GM21619 (cell line): ENCODE measurements around the gene TRPC4AP.

Source experiments
- ATAC-seq: cut with Tn5 transposase; IDR thresholded peaks from one replicate; pipeline ENCODE4 v1.9.1; 2021; ENCODE audit not compliant: unreplicated experiment

The TRPC4AP gene

GRCh38 chr20:35004051-35004725 lies 88.4 kb downstream of the TRPC4AP start:
- ATAC-seq = no peak

- ATAC-seq = no peak
These were observed 89.2 kb downstream of the TRPC4AP start for GRCh38 chr20:35003211-35004031.

- ATAC-seq = no peak
These were observed 90.0 kb downstream of the TRPC4AP start for GRCh38 chr20:35002426-35003210.

GRCh38 chr20:35001596-35002362 lies 90.8 kb downstream of the TRPC4AP start:
- ATAC-seq = no peak

GRCh38 chr20:35000922-35001595 lies 91.5 kb downstream of the TRPC4AP start:
- ATAC-seq = no peak

GRCh38 chr20:35000311-35000921 lies 92.2 kb downstream of the TRPC4AP start:
- ATAC-seq = no peak

GRCh38 chr20:34999782-35000181 lies 92.8 kb downstream of the TRPC4AP start:
- no peak for ATAC-seq

GRCh38 chr20:34999021-34999451 lies 93.6 kb downstream of the TRPC4AP start:
- ATAC-seq = no peak

GRCh38 chr20:34998331-34998950 lies 94.2 kb downstream of the TRPC4AP start:
- no peak for ATAC-seq

- ATAC-seq = no peak
These were observed 94.8 kb downstream of the TRPC4AP start for GRCh38 chr20:34997774-34998173.

- no peak for ATAC-seq
These were observed 95.5 kb downstream of the TRPC4AP start for GRCh38 chr20:34997131-34997561.

GRCh38 chr20:34996243-34997028 lies 96.2 kb downstream of the TRPC4AP start:
- ATAC-seq = no peak

- ATAC-seq = no peak
These were observed 96.9 kb downstream of the TRPC4AP start for GRCh38 chr20:34995696-34996095.

GRCh38 chr20:34995192-34995591 lies 97.4 kb downstream of the TRPC4AP start:
- no peak for ATAC-seq

- no peak for ATAC-seq
These were observed 98.0 kb downstream of the TRPC4AP start for GRCh38 chr20:34994509-34995131.

- ATAC-seq = no peak
These were observed 98.6 kb downstream of the TRPC4AP start for GRCh38 chr20:34993941-34994508.

- no peak for ATAC-seq
These were observed 99.7 kb downstream of the TRPC4AP start for GRCh38 chr20:34992751-34993417.
